Adrenal gland (tissue), 5 donors: ENCODE measurements around the gene SCNN1B.

Experiments
- POLR2A ChIP-seq, 2 donors: fragments of 450-650 bp; IDR thresholded peaks; one replicate each; pipeline ENCODE4 v1.6.1; 2017; ENCODE audit warnings: antibody characterized with exemption in 2 of 2, mild to moderate bottlenecking in 2 of 2, moderate library complexity in 1 of 2
- TF ChIP-seq, protein P1 (sequence below), 6 experiments: fragments of 450-650 bp in 4 of 6; fragments of 200-600 bp in 2 of 6; sonication (generic) in 1 of 6; IDR thresholded peaks; 1 replicate in 5 of 6; 2 replicates in 1 of 6; pipeline versions ENCODE4 v1.5.1 to v1.8.0; 2016 to 2021; ENCODE audit warnings: antibody characterized with exemption in 6 of 6, mild to moderate bottlenecking in 2 of 6, moderate library complexity in 1 of 6
- donor health status: DM: no; HTN: no; CAD: no.

DNA sequence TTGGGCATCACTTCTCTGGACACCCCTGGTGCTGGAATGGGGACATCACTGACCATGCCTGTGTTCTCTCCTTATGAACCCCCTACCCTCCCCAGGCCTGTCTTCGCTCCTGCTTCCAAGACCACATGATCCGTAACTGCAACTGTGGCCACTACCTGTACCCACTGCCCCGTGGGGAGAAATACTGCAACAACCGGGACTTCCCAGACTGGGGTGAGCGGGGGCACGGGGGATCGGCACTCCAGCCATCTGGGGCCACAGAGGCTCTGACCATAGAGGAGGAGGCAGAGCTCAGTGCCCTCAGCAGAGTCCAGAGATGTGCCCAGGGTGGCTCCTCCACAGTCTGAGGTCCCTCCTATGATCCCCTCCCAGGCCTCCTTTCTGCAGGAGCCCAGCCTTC, 73.5 kb downstream of the SCNN1B start:
- TF ChIP-seq, protein P1, sequence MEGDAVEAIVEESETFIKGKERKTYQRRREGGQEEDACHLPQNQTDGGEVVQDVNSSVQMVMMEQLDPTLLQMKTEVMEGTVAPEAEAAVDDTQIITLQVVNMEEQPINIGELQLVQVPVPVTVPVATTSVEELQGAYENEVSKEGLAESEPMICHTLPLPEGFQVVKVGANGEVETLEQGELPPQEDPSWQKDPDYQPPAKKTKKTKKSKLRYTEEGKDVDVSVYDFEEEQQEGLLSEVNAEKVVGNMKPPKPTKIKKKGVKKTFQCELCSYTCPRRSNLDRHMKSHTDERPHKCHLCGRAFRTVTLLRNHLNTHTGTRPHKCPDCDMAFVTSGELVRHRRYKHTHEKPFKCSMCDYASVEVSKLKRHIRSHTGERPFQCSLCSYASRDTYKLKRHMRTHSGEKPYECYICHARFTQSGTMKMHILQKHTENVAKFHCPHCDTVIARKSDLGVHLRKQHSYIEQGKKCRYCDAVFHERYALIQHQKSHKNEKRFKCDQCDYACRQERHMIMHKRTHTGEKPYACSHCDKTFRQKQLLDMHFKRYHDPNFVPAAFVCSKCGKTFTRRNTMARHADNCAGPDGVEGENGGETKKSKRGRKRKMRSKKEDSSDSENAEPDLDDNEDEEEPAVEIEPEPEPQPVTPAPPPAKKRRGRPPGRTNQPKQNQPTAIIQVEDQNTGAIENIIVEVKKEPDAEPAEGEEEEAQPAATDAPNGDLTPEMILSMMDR (IDR thresholded peaks at IDR 0.05), result no peak
- TF ChIP-seq POLR2A (IDR thresholded peaks at IDR 0.05), result no peak
